VCaP (cell line): ENCODE results near the gene GLRX3.

Experiments used
- H3K27ac ChIP-seq: fragments of 450-650 bp; 2 replicates; pipeline ENCODE4 v1.5.1; 2017
- TF ChIP-seq, protein P1 (sequence below): fragments of 450-650 bp; conservative IDR thresholded peaks from 2 replicates; pipeline ENCODE4 v1.5.1; 2017; ENCODE audit warnings: mild to moderate bottlenecking, moderate library complexity

The GLRX3 gene

GRCh38 chr10:130128922-130129321, 7.3 kb upstream of the GLRX3 start:
- H3K27ac ChIP-seq, result no peak overlapping the region
- TF ChIP-seq, protein P1, sequence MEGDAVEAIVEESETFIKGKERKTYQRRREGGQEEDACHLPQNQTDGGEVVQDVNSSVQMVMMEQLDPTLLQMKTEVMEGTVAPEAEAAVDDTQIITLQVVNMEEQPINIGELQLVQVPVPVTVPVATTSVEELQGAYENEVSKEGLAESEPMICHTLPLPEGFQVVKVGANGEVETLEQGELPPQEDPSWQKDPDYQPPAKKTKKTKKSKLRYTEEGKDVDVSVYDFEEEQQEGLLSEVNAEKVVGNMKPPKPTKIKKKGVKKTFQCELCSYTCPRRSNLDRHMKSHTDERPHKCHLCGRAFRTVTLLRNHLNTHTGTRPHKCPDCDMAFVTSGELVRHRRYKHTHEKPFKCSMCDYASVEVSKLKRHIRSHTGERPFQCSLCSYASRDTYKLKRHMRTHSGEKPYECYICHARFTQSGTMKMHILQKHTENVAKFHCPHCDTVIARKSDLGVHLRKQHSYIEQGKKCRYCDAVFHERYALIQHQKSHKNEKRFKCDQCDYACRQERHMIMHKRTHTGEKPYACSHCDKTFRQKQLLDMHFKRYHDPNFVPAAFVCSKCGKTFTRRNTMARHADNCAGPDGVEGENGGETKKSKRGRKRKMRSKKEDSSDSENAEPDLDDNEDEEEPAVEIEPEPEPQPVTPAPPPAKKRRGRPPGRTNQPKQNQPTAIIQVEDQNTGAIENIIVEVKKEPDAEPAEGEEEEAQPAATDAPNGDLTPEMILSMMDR, result no peak

DNA sequence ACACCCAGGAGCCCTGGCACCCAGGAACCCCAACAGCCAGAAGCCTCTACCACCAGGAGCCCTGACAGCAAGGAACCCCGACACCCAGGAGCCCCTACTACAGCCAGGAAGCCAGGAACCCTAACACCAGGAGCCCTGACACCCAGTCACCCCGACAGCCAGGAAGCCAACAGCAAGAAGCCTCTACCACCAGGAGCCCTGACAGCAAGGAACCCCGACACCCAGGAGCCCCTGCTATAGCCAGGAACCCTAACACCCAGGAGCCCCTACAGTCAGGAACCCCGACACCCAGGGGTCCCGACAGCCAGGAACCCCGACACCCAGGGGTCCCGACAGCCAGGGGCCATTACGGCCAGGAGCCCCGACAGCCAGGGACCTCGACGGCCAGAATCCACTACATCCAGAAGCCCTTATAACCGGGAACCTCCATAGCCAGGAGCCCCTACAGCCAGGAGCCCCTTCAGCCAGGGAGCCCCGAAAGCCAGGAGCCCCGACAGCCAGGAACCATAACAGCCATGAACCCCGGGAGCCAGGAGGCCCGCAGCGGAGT, 440 bp upstream of the GLRX3 start:
- peak overlapping the region; percentile 68 for H3K27ac ChIP-seq
- TF ChIP-seq, protein P1, result no peak

DNA sequence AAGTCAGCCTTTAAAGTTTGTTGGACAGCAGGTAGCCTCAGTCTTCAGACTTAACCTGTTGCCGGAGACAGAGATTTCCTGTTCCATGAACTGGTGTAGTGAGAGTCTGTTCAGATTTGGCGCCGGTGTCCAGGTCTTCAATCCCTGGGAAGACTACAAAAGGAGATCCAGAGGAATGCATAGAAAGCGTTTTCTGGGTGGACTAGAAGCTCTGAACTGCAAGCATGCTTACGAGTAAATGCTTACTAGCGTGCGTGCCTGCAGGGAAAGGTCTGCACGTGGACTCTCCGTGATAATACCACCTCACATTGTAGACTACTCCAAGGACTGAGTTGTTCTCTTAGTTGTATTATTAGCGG, 878 bp downstream of the GLRX3 start:
- H3K27ac ChIP-seq, result peak overlapping the region; percentile 68
- TF ChIP-seq, protein P1, result no peak

DNA sequence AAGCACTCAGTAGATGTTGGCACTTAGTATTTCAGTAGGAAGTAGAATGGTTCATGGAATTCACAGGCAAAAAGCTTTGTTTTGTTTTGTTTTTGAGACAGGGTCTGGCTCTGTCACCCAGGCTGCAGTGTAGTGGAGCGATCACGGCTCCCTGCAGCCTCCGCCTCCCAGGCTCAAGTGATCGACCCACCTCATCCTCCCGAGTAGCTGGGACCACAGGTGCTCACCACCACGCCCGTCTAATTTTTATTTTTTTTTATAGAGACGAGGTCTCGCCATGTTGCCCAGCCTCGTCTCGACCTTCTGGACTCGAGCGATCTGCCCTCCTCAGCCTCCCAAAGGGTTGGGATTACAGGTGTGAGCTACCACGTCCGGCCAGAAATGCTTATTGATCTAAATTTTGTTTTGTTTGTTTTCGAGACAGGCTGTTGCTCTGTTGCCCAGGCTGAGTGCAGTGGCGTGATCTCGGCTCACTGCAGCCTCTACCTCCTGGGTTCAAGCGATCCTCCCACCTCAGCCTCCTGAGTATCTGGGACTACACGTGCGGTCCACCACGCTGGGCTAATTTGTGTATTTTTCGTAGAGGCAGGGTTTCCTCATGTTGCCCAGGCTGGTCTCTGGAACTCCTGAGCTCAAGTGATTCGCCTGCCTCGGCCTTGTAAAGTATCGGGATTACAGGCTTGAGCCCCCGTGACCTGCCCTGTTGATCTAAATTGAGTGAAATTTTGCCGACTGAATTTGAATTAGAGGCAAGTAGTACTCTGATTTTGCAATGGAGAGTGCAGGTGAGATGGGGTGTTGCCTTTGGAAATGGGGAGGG, 1.7 kb downstream of the GLRX3 start:
- H3K27ac ChIP-seq, result peak overlapping the region; percentile 68
- TF ChIP-seq, protein P1, result no peak

GRCh38 chr10:130138479-130138866, 2.3 kb downstream of the GLRX3 start:
- no peak overlapping the region for H3K27ac ChIP-seq

GRCh38 chr10:130140425-130140824, 4.2 kb downstream of the GLRX3 start:
- TF ChIP-seq, protein P1, result no peak
- H3K27ac ChIP-seq, result no peak overlapping the region

More at GRCh38 chr10:130138479-130138866, 2.3 kb downstream of the GLRX3 start:
- TF ChIP-seq, protein P1, result no peak

GRCh38 chr10:130141038-130141437, 4.8 kb downstream of the GLRX3 start:
- no peak overlapping the region for H3K27ac ChIP-seq
- TF ChIP-seq, protein P1, result no peak
